Renal pelvis (tissue), 4 donors: ENCODE results near the gene PAX2. TPM values are rescaled to one million over a fixed set of nuclear protein-coding genes. Genes with fewer than 3 reads are reported as not detected.

Experiments
- DNase-seq: peaks from one replicate; pipeline ENCODE4 v3.0.0-alpha.2; 2013
- polyA plus RNA-seq, 3 donors: library from polyadenylated mRNA; unstranded; fragments of 120-200 nt; gene quantifications; one replicate each; pipeline ENCODE4 v1.2.1, GENCODE V29; 2013; ENCODE audit not compliant: insufficient read length in 3 of 3

Gene PAX2
- polyA plus RNA-seq, 3 donors: 175 to 250 (median 236) TPM

DNA sequence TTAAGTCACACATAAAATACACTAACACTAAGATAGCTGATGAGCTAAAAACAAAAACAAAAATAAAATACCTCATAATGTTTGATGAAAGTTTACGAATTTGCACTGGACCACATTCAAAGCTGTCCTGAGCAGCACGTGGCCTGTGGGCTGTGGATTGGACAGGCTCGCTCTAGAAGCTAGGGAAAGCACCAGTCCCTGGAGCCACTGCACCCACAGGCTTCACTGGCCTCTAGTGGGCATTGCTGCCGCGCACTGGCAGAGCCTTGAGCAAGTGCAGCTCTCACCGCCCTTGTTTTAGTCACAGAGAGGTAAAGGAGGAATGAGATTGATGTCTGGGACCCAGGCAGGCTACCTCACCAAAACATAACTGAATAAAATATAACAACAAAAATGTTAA lies 67.6 kb downstream of the PAX2 start:
- DNase-seq: no peak

DNA sequence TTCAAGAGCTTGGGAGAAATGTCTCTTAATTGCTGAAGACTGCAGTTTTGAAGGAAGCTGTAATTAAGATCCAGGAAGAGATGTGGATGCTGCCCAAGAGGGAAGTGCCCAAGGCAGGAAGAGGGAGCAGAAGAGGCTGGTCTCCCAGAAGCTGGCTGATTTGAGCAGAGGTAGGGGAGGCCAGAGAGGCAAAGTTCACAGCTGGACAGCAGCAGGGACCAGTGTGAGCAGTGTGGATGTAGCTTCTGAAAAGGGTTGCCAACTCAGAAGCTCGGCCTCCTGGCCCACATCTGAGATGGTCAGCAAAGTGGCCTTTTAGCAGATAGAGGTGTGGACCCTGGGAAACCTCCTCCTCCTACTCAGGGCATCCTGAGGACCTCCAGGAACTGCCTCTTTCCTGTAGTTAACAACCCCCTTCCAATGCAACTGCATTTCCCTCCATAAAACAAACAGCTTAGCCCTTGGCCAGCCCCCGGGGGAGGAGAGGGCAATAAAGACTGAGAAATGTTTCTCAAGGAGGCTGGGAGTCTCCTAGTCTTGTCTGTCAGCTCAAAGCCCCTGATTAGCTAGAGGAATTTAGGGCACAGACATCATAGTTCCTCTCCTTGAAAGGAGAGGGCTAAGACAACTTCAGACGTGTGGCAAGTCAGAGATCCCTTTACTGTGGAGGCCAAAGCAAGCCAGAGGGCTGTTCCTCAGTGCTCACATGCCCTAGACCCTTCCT lies 69.5 kb downstream of the PAX2 start:
- no peak for DNase-seq

- no peak for DNase-seq
Measured at GRCh38 chr10:100816671-100817070, 71.3 kb downstream of the PAX2 start.

- no peak for DNase-seq
Measured at GRCh38 chr10:100817268-100817839, 72.0 kb downstream of the PAX2 start.

- no peak for DNase-seq
Measured at GRCh38 chr10:100819424-100819823, 74.0 kb downstream of the PAX2 start.

DNA sequence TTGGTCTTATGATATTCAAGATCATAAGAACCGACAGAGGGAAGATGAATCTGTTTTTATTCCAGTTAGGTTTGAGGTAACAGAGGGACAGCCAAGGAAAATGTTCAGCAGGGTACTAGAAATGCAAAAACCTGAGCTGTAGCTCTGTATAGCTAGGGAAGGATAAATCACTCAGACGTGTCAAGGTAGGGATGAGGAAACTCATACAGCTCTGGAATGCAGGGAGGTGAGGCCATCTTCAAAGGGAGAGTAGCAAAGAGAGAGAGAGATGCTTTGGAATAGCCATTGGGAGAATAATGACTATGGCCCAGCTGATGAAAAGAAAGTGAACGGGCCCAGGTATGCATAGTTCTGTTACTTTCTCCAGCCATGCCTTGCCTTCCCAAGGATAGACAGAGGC lies 77.8 kb downstream of the PAX2 start:
- no peak for DNase-seq

DNA sequence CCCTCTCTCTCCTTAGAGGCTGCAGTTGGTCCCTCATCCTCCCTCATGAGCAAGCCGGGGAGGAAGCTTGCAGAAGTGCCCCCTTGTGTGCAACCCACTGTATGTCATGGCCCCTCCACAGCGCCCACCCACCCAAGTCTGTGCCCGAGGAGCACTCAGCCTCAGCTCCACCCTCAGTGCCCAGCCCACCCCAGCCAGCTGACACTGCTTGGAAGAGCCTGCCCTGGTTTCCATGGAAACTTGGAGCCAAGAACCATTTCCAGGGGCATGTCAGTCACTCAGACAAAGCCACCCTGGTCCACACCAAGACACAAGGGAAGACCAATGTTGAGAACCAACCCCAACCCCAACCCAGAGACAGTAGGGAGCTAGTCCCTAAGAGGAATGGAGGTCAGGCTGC lies 79.5 kb downstream of the PAX2 start:
- DNase-seq: no peak

- DNase-seq: no peak
Measured at GRCh38 chr10:100825325-100825875, 80.0 kb downstream of the PAX2 start.

DNA sequence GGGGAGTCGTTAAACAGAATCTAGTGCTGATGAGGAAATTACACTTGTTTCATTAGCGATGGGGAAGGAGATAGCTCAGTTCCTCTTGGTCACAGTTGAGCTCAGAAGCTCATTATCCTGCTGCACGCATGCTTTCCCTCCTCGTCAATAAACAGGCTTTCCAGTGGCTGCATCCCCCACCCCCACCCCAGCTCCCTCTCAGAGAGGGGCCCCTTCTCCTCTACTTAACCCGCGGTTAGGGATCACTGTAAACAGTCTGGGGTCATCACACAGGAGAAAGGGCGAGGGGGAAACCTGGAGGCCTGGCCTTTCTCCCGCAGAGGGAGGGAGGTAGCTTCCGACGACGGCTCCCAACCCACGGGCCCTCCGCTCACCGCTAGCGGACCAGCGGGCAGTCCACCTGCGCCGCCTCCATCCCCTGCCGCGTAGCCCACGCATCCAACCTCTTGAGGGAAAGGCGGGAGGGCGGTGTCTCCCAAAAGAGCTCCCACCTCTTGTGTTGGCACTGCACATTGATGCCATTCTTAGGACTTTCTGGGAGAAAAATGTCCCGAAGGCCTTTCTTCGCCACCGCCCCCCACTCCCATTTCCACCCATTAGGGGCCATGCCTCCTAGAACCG lies 80.8 kb downstream of the PAX2 start:
- DNase-seq: peak; percentile 81

GRCh38 chr10:100826661-100826982 lies 81.2 kb downstream of the PAX2 start:
- DNase-seq: no peak

DNA sequence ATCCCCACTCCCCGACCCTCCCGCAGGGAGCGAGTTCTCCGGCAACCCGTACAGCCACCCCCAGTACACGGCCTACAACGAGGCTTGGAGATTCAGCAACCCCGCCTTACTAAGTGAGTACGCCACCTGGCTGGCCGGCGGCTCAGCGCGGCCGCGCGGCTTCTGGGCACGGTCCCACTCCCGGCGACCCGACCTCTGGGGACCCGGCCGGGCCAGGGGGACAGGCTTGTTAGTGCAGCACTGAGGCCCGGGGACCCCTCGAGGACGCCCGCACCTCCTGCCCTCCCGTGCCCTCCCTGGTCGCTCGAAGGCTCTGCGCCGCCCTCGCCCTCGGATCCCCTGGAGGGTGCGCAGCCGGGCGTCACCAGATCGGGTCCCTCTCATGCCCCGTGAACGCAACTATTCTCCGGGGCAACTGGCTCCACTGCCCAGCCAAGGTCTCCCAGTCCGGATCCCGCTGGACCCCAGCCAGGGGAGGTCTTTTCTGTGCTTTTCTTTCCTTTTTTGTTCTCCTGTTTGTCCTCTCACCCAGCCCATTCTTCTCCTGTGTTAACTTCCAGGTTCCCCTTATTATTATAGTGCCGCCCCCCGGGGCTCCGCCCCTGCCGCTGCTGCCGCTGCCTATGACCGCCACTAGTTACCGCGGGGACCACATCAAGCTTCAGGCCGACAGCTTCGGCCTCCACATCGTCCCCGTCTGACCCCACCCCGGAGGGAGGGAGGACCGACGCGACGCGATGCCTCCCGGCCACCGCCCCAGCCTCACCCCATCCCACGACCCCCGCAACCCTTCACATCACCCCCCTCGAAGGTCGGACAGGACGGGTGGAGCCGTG lies 81.8 kb downstream of the PAX2 start:
- DNase-seq: no peak

GRCh38 chr10:100827819-100828737 lies 82.7 kb downstream of the PAX2 start:
- DNase-seq: no peak

GRCh38 chr10:100828738-100829096 lies 83.3 kb downstream of the PAX2 start:
- DNase-seq: no peak

GRCh38 chr10:100829097-100829870 lies 83.9 kb downstream of the PAX2 start:
- no peak for DNase-seq

GRCh38 chr10:100829933-100830727 lies 84.7 kb downstream of the PAX2 start:
- DNase-seq: no peak

DNA sequence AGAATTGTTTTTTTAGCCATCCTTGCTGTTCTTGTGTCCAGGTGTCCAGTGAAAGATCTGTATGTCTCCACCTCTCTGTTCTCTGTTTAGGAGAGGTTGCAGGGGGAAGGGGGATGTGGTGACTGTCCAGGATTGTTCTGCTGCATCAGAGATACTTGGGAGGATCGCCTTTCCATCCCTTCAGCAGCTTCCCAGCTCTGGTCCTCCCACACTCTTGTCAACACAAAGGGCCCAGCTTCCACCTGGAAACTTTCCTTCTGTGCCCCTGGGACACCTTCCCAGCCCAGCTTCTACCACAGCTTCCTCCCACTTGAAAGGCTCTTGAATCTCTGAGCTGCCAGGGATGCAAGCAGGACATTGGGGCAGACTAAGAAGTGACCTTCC lies 85.3 kb downstream of the PAX2 start:
- no peak for DNase-seq

- DNase-seq: no peak
Measured at GRCh38 chr10:100831742-100832141, 86.4 kb downstream of the PAX2 start.

DNA sequence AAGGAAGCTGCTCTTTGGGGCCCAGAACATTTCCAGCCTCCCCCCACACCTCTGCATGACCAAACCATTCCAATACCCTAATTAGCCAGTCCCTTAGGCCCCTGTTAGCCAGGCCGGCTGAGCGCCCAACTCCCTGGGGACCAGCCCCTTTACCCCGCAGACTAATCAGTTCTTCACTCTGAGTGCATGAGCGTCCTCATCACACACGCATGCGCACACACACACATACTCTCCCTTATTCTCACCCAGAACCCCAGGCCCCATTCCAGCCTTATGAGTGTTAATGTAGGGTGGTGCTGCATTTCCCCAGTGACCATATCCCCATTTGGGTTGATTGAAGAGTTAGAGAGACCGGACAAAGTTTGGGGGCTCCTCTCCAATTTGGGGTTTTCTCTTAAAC lies 90.4 kb downstream of the PAX2 start:
- no peak for DNase-seq

DNA sequence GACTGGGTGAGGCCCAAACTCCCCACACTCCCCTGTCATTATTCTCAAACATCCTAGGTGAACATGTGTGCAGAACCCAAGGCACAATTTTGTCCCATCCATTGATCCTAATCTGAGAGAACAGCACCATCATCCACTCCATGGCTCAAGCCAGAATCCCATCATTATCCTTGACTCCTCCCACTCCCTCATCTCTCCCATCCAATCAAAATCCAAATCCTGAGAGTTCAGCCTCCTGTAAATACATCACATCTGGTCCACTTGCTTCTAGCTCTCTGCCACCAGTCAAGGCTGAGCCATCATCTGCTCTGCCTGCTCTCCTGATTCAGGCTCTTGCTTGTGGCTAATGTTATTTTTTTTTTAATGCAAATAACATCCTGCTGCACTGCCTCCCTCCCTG lies 91.5 kb downstream of the PAX2 start:
- no peak for DNase-seq

DNA sequence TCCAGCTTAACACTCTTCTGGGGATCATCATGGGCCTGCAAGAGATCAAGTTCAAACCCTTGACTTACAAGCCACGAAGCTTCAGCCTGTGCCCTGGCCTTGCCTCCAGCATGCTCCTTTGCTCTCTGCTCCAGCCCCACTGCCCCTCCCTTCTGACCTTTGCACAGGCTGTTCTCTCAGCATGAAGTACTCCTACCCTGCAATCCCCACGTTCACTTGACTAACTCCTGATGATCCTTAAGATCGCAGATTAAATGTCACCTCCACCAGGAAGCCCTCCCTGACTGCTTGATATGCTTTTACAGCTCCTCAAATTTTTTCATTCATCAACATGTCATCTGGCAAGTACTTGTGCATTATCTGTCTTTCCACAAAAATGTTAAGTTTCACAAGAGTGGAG lies 91.9 kb downstream of the PAX2 start:
- DNase-seq: no peak
